ENCODE measurements around the gene APH1B. TPM values are rescaled to one million over a fixed set of nuclear protein-coding genes. Genes with fewer than 3 reads are reported as not detected.
A peak's percentile ranks its signal among the peaks of the same experiment; 100 is the strongest.
"Not testable (repeated sequence)": the region's sequence is repeated elsewhere in the genome, so short reads cannot be mapped to it uniquely, and the experiment has no call there.

The APH1B gene
- total RNA-seq, 2 donors from 2014 or later: 11.8 to 17.6 TPM

DNA sequence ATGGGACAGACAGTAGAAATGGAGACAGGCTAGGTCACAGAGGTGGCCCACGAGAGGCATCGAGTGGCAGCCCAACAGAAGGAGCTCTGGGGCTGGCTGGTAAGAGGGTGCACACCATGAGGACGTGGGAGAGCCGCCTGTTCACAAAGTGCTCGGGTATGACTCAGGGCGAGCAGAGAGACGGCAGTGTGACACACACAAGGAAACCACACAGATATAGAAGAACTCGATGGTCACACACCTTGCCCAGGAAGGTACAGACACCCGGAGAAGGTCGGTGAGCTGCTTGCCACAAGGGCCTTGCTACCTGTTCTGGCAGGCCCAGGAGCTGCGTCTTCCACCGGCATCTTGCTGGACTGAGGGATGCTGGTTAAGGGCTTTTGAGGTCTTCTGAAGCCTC, 54.1 kb downstream of the APH1B start:
- H3K36me3 Mint-ChIP-seq (ENCODE audit: low read depth): peaks cover 4% of the 10 kb centered on the region
- ATAC-seq (no peak), DNase-seq (no peak)
- no peak overlapping the region for H3K27ac Mint-ChIP-seq
- peaks cover 17% of the 10 kb centered on the region for H3K27me3 Mint-ChIP-seq
- H3K4me1 Mint-ChIP-seq: peaks cover 3% of the 10 kb centered on the region
- no peaks in the 10 kb centered on the region for H3K9me3 ChIP-seq (ENCODE audit: control insufficient read depth, low read length, poor library complexity, severe bottlenecking)
- no peak overlapping the region for H3K4me3 Mint-ChIP-seq

GRCh38 chr15:63332367-63333124, 55.1 kb downstream of the APH1B start:
- H3K4me1 Mint-ChIP-seq: peaks cover 3% of the 10 kb centered on the region
- H3K9me3 ChIP-seq (ENCODE audit: control insufficient read depth, low read length, poor library complexity, severe bottlenecking): no peaks in the 10 kb centered on the region
- ATAC-seq (no peak), DNase-seq (no peak)
- no peak overlapping the region for H3K4me3 Mint-ChIP-seq
- H3K36me3 Mint-ChIP-seq (ENCODE audit: low read depth): peaks cover 4% of the 10 kb centered on the region
- H3K27me3 Mint-ChIP-seq: peaks cover 16% of the 10 kb centered on the region
- no peak overlapping the region for H3K27ac Mint-ChIP-seq

GRCh38 chr15:63334821-63335220, 57.4 kb downstream of the APH1B start:
- ATAC-seq (no peak), DNase-seq (no peak)
- H3K4me1 Mint-ChIP-seq: peaks cover 3% of the 10 kb centered on the region
- H3K27me3 Mint-ChIP-seq: peaks cover 5% of the 10 kb centered on the region
- no peaks in the 10 kb centered on the region for H3K9me3 ChIP-seq (ENCODE audit: control insufficient read depth, low read length, poor library complexity, severe bottlenecking)
- H3K27ac Mint-ChIP-seq: no peak overlapping the region
- H3K4me3 Mint-ChIP-seq: no peak overlapping the region
- peaks cover 4% of the 10 kb centered on the region for H3K36me3 Mint-ChIP-seq (ENCODE audit: low read depth)

- Mint-ChIP-seq H3K4me3 (no peak overlapping the region), H3K4me1 (peaks cover 3% of the 10 kb centered on the region), H3K27me3 (peaks cover 14% of the 10 kb centered on the region), H3K36me3 (ENCODE audit: low read depth) (peaks cover 4% of the 10 kb centered on the region), H3K27ac (no peak overlapping the region)
- no peak for ATAC-seq
- no peaks in the 10 kb centered on the region for H3K9me3 ChIP-seq (ENCODE audit: control insufficient read depth, low read length, poor library complexity, severe bottlenecking)
- DNase-seq: no peak
Measured at GRCh38 chr15:63335543-63336240, 58.3 kb downstream of the APH1B start.

DNA sequence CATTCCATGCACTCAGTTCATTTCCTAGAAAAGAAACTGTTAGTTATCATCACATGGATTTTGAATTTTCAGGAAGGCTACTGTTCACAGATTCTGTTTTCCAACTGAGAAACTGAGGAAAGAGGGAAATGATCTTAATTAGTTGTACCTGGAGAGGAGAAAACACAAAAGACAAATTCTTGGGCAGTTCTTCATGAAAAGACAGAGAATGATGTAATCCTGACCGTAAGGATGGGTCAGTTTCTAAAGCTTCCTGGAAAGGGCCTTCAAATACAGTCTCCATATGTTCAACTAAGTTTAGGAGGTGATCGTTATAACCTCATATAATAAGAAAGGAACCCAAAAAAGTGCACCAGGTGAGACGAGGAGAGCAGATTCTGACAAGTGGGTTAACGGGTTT, 59.6 kb downstream of the APH1B start:
- ATAC-seq: no peak
- no peaks in the 10 kb centered on the region for H3K9me3 ChIP-seq (ENCODE audit: control insufficient read depth, low read length, poor library complexity, severe bottlenecking)
- no peak for DNase-seq
- H3K4me1 Mint-ChIP-seq: no peaks in the 10 kb centered on the region
- H3K4me3 Mint-ChIP-seq: no peak overlapping the region
- peaks cover 24% of the 10 kb centered on the region for H3K27me3 Mint-ChIP-seq
- H3K27ac Mint-ChIP-seq: no peak overlapping the region
- no peaks in the 10 kb centered on the region for H3K36me3 Mint-ChIP-seq (ENCODE audit: low read depth)

DNA sequence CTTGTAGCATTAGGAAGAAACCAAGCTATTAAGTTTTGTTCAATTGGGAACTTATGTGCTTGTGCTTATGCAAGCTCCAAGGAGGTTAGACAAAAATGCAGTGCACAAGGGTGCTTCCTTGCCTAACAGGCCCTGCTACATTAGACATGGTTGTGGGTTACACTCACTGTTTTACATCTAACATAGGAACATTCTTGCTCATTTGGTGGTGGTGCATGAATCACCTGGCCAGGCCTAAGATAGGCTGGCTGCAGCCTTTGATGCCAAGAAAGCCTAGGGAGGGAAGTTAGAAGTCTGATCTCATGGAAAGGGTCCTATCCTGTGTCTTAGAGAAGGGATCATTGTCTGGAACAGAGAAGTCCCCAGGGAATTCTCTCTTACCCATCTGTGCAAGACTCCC, 60.8 kb downstream of the APH1B start:
- no peaks in the 10 kb centered on the region for H3K36me3 Mint-ChIP-seq (ENCODE audit: low read depth)

DNA sequence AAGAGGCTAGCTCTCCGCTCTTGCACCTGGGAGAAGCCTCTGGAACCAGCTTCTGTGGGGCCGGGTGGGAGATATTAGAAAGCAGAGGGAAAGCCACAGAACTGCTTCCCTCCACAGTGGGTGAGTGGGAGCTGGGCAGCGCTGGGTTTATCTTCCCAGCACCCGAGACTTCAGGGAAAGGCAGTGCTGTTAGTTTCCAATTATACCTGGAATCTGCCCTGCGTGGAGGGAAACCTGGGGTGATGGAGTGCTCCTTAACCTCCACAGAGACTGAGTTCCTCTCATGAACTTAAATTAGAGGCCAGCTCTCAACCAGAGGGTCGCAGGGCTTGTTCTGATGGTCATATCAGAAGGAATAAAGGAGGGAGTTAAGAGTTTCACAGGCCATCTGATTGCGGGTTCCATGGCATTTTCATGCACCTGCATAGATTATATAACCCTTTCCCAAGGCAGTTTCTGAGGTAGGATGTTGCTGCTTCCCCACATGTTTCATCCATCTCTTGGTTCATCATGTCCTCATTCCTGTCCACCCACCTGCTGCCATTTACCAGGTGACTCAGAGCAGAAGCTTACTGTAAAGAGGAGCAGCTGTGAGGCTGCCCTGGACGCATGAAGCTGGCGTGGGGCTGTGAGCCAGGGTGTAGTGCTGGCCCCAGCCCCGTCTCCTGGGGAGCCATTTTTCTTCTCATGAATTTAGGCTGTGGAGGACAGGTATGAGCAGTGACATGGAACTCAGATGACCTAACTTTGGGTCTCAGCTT, 61.8 kb downstream of the APH1B start:
- Mint-ChIP-seq H3K27me3 (peaks cover 32% of the 10 kb centered on the region), H3K4me3 (no peak overlapping the region), H3K4me1 (no peaks in the 10 kb centered on the region), H3K27ac (no peak overlapping the region), H3K36me3 (ENCODE audit: low read depth) (no peaks in the 10 kb centered on the region)
- no peak for DNase-seq
- no peak for ATAC-seq
- no peaks in the 10 kb centered on the region for H3K9me3 ChIP-seq (ENCODE audit: control insufficient read depth, low read length, poor library complexity, severe bottlenecking)

More for the DNA sequence above, 60.8 kb downstream of the APH1B start:
- Mint-ChIP-seq H3K4me1 (no peaks in the 10 kb centered on the region), H3K4me3 (no peak overlapping the region), H3K27ac (no peak overlapping the region), H3K27me3 (peaks cover 24% of the 10 kb centered on the region)
- H3K9me3 ChIP-seq (ENCODE audit: control insufficient read depth, low read length, poor library complexity, severe bottlenecking): no peaks in the 10 kb centered on the region
- ATAC-seq (no peak), DNase-seq (no peak)

DNA sequence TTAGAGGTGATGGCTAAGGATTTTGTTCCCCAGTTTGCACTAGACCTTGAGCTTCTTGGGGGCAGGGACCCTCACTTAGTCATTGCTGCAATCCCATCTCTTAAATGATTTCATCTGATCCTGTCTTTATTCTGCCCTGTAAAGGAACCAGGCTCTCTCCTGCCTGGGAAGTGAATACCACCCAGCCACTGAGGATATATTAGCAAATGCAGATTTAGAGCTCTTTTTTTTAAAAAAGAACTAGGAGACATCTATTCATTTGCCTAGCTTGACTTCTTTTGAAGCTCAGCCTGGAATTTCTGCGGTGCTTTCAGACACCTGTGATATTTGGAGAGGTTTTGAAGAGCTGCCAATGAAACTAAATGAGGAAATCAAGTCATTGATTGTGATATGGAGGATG, 62.4 kb downstream of the APH1B start:
- H3K4me1 Mint-ChIP-seq: peaks cover 2% of the 10 kb centered on the region
- ATAC-seq: no peak
- no peaks in the 10 kb centered on the region for H3K9me3 ChIP-seq (ENCODE audit: control insufficient read depth, low read length, poor library complexity, severe bottlenecking)
- peaks cover 39% of the 10 kb centered on the region for H3K27me3 Mint-ChIP-seq
- no peak for DNase-seq
- no peak overlapping the region for H3K27ac Mint-ChIP-seq
- H3K36me3 Mint-ChIP-seq (ENCODE audit: low read depth): no peaks in the 10 kb centered on the region
- H3K4me3 Mint-ChIP-seq: no peak overlapping the region

- no peak overlapping the region for H3K27ac Mint-ChIP-seq
- peaks cover 44% of the 10 kb centered on the region for H3K27me3 Mint-ChIP-seq
- H3K36me3 Mint-ChIP-seq (ENCODE audit: low read depth): no peaks in the 10 kb centered on the region
- H3K4me1 Mint-ChIP-seq: peaks cover 4% of the 10 kb centered on the region
- H3K4me3 Mint-ChIP-seq: no peak overlapping the region
- no peak for ATAC-seq
- H3K9me3 ChIP-seq (ENCODE audit: control insufficient read depth, low read length, poor library complexity, severe bottlenecking): no peaks in the 10 kb centered on the region
- no peak for DNase-seq
Measured at GRCh38 chr15:63340353-63340752, 62.9 kb downstream of the APH1B start.

- no peak for DNase-seq
- no peak for ATAC-seq
- no peaks in the 10 kb centered on the region for H3K9me3 ChIP-seq (ENCODE audit: control insufficient read depth, low read length, poor library complexity, severe bottlenecking)
- Mint-ChIP-seq H3K27ac (no peak overlapping the region), H3K4me3 (no peak overlapping the region), H3K4me1 (peaks cover 4% of the 10 kb centered on the region), H3K36me3 (ENCODE audit: low read depth) (no peaks in the 10 kb centered on the region), H3K27me3 (peaks cover 45% of the 10 kb centered on the region)
Measured at GRCh38 chr15:63340878-63341277, 63.5 kb downstream of the APH1B start.

GRCh38 chr15:63341898-63342297, 64.5 kb downstream of the APH1B start:
- Mint-ChIP-seq H3K4me1 (peaks cover 4% of the 10 kb centered on the region), H3K4me3 (no peak overlapping the region), H3K27ac (peak overlapping the region; percentile 32), H3K36me3 (ENCODE audit: low read depth) (no peaks in the 10 kb centered on the region), H3K27me3 (peaks cover 49% of the 10 kb centered on the region)
- ATAC-seq (no peak), DNase-seq (no peak)
- no peaks in the 10 kb centered on the region for H3K9me3 ChIP-seq (ENCODE audit: control insufficient read depth, low read length, poor library complexity, severe bottlenecking)

DNA sequence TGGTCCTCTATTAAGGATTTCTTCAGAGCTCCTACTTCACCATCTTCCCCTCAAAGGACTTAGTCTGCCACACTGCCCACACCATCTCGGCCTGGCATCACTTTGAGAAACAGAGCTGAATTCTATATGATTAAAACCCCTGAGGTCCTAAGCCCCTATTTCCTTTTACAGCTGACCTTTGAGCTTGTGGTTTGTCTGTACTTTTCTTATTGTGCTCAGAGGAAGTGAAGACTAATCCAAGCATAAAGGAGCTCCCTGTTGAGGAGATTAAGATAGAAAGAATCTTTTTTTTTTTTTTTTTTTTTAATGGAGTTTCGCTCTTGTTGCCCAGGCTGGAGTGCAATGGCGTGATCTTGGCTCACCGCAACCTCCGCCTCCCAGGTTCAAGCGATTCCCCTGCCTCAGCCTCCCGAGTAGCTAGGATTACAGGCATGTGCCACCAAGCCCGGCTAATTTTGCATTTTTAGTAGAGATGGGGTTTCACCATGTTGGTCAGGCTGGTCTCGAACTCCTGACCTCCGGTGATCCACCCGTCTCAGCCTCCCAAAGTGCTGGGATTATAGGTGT, 65.7 kb downstream of the APH1B start:
- not testable (repeated sequence) for DNase-seq; ATAC-seq; H3K9me3 ChIP-seq (ENCODE audit: control insufficient read depth, low read length, poor library complexity, severe bottlenecking); H3K27ac Mint-ChIP-seq; H3K4me1 Mint-ChIP-seq; H3K36me3 Mint-ChIP-seq (ENCODE audit: low read depth); H3K4me3 Mint-ChIP-seq
- peaks cover 50% of the 10 kb centered on the region for H3K27me3 Mint-ChIP-seq

DNA sequence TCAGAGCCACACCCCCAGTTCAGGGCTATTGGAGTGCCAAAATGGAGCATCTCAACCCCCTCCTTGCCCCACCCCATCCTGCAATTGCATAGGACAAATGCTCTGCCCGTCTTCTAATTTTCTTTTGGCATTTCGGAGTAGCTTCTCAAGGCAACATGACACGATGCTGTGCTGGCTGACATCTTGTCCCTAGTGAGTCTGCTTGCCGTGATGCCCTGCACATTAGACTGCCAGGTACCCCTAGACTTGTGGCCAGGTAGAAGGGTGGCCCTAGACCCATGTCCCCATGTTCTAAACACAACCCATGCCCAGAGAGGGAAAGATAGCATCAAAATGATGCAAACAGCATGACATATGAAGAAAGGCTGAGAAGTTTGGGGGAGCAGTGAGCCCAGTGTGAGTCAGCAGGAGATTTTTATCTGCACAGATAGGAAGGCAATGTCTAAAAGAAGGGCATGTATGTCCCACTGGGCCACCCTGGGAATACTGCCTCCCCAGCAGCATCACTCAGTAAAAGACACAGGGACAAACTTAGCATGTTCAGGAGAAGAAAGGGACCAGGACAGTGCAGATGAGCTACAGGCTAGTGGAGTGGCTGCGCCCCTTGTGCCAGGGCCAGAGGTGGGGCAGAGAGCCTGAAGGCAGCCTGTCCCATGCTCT, 67.5 kb downstream of the APH1B start:
- H3K9me3 ChIP-seq (ENCODE audit: control insufficient read depth, low read length, poor library complexity, severe bottlenecking): no peaks in the 10 kb centered on the region
- no peak for ATAC-seq
- Mint-ChIP-seq H3K36me3 (ENCODE audit: low read depth) (no peaks in the 10 kb centered on the region), H3K27me3 (peaks cover 44% of the 10 kb centered on the region), H3K4me1 (peaks cover 4% of the 10 kb centered on the region), H3K27ac (no peak overlapping the region), H3K4me3 (no peak overlapping the region)
- DNase-seq: no peak

Measured in T-helper 17 cell (primary cell).